Retina (tissue), 1 donor: ENCODE results near the gene KCNQ4.
A peak's percentile ranks its signal among the peaks of the same experiment; 100 is the strongest.

ENCODE experiments used
- DNase-seq: peaks from one replicate; pipeline ENCODE4 v3.0.0-alpha.2; 2016

Gene KCNQ4

DNA sequence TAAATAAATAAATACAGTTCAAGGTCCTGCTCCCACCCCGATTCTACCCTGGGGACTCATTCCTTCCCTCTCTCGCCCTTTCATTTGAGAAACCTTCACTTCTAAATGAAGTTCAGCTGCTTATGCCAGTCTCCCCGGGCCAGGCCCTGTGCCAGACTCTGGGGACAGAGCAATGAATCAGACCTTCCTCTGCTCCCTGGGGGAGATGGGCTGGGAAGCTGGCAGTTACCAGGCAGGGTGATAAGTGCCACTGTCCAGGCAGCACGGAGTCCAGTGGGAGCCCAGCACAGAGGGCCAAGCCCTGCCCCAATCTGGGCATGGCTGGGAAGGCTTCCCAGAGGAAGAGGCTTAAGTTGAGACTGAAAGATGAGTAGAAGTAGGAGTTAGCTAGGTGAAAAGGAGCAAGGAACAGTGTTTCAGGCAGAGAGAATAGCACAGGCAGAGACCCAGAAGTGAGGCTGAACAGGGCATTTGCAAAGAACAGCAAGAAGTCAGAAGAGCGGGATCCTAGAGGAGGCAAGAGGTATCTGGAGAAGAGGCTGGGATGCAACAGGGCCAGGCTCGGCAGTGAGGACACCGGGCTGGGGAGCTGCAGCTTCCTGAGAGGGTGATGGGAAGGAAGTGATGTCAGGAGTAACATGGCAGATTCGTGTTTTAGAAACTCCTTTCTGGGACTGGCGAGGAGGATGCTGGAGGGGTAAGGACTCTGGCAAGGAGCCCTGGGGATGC is 13.5 kb downstream of the KCNQ4 start:
- no peak for DNase-seq

DNA sequence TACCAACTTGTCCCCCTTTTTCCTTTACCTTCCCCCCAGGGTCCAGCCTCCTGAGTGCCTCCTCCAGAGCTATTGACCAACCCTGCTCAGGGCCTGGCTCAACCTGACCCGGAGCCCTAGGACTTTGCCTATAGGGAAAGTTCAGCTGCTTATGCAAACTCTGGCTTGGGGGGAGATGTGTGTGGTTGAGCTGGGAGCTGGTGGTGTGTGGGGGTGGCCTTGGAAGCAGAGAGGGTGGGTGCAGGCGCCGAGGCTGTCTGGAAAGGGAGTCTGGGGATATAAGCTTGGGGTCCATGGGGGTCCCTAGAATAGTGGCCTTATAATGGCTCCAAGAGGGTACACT is 14.1 kb downstream of the KCNQ4 start:
- DNase-seq, result no peak

- DNase-seq, result no peak
These were observed 15.0 kb downstream of the KCNQ4 start for GRCh38 chr1:40798366-40799281.

DNA sequence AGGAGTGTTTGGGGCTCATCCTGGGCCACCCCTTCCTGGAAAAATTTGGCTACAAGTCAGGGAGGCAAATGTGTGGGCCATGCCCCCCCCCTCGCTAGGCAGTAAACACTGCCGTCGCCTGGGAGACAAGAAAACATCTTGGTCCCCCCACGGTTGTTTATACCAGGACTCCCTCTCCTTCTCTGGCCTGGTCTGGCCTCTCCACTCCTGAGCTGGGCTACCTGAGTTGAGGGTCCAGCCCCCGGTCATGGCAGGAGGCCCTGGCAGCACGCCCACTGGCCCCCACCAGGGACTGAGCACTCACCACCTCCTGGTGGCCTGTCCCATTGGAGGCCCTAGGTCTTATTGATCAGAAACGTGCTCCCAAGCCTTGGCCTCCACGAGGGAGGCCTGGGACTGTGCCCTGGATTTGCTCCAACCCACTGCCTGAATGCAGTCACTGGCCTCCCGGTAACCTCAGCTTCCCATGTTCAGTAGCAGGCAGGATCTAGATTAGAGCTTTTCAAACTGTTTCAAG is 15.8 kb downstream of the KCNQ4 start:
- DNase-seq, result no peak

- DNase-seq, result no peak
These were observed 18.1 kb downstream of the KCNQ4 start for GRCh38 chr1:40801742-40802077.

- DNase-seq, result peak; percentile 76
These were observed 18.6 kb downstream of the KCNQ4 start for GRCh38 chr1:40802078-40802741.

DNA sequence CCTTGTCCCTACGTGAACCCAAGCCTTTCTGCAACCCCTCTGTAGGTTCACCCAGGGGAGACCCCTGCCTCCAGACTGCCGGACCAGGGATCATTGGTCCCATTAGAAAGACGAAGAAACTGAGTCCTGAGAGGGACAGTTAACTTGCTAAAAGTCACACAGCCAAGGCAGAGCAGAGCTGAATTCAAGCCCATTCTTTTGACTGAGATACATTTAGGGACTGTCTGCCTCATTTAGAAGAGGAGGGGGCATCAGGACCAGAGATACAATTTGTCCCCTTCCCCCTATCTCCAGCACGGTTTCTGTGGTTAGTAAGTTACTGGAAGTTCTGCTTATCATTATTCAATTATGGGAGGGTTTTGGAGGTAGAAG is 19.1 kb downstream of the KCNQ4 start:
- DNase-seq, result no peak

DNA sequence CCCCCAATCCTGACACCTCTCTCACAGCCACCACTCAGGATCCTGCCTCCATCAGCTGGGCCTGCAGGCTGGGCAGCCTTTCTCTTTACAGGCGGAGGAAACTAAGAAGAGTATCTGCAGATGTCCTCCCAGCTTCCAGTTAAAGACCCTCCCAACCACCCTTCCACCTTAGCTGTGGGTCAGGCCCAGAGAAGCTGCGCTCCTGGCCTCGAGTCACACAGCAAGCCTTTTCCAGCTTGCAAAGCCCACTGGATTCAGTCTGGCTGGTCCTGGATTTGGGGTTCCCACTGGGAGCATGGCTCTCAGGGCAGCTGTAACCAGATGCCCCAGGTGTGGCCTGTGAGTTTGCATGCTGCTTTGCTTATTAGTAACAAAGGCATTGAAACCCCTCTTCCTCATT is 19.9 kb downstream of the KCNQ4 start:
- DNase-seq, result no peak

GRCh38 chr1:40803902-40804301 is 20.3 kb downstream of the KCNQ4 start:
- DNase-seq, result no peak

- DNase-seq, result no peak
These were observed 22.7 kb downstream of the KCNQ4 start for GRCh38 chr1:40806240-40806639.

DNA sequence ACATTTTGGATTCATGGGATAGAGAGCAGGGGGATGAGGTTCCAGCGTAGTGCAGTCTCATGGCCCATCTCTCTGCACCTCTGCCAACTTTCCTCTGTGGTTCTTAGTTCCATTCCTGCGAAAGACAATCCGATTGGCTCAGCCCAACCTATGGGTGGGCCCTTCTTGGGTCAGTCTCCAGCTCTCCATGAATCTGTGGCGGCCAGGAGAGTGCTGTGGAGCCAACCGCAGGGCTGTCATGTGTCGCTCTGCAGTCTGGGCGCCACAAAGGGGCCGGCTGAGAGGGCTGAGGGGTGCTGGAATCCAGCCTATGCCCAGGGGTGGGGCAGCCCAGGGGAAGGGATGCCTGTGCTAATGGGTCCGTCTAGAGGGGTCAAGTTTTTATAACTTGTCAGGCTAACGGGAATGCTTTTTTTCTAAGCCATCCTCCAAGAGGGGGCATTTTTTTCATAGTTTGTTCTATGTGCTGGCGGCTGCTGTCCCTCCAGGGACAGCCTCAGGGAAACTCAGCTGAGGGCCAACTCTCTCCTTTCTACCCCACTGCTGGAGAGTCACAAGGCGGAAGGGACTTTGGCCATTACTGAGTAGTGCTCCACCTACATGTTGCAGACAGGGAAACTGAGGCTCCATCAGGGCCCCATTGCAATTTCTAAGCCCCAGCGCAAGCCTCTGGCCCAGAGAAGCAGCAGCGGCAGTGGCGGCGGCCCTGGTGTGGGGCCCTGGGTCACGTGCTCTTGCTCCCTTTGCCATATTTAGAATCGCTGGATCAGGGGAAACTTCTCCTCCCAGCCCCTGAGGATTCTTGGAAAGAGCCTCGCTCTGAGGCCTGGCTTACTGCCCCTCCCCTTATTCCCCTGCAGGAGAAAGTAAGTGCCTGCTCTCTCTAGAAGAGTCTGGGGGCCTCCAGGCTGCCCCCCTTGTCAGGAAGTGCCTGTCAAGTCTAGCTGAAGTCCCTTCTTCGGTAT is 23.4 kb downstream of the KCNQ4 start:
- no peak for DNase-seq

DNA sequence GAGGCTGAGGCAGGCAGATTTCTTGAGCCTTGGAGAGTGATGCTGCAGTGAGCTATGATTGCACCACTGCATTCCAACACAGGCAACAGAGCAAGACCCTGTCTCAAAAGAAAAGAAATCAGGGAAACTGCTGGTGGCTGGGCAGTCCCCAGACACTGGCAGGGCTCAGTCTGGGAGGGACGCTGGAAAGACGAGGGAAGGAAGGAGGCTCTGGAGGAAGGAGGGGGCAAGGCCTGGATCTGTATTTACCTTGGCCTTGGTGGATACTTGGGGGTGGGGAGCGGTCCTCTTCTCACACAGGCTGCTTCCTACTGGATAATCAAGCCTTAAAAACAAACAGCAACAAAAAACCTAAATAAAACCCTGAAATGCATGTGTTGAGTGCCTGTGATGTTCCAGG is 24.4 kb downstream of the KCNQ4 start:
- no peak for DNase-seq

- DNase-seq, result no peak
These were observed 24.9 kb downstream of the KCNQ4 start for GRCh38 chr1:40808444-40808843.

DNA sequence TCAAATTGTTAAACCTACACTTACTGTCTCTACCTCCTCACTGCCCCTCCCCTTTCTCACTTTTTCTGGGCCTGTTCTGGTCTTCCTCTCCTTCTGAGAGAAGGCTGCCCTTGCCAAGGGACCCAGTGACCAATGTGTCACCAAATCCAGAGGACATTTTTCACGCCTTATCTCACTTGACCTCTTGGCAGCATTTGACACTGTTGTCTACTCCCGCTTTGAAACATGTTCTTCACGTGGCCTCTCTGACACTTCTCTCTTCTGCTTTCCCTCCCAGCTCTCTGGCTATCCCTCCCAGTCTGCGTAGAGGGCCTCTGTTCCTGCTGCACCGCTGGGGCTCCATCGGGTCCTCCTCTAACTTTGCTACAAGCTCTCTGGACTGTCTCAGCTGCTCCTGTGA is 25.3 kb downstream of the KCNQ4 start:
- DNase-seq, result no peak

DNA sequence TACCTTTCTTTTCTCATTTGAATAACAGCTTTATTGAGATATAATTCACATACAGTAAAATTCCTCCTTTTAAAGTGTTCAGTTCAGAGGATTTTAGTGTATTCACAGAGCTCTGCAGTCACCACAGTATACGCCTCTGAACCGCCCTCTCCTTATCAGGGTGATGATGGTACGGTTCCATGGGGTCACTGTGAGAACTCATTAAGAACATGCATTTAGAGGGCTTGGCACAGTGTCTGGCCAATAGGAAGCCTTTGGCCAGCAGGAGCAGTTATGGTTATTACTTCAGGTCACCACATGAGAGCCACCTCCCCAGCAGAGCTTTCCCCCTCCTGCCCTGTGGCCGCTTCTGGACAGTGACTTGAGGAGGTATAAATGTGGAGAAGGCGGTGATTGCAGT is 27.3 kb downstream of the KCNQ4 start:
- DNase-seq, result no peak

GRCh38 chr1:40815420-40815819 is 31.8 kb downstream of the KCNQ4 start:
- DNase-seq, result no peak

DNA sequence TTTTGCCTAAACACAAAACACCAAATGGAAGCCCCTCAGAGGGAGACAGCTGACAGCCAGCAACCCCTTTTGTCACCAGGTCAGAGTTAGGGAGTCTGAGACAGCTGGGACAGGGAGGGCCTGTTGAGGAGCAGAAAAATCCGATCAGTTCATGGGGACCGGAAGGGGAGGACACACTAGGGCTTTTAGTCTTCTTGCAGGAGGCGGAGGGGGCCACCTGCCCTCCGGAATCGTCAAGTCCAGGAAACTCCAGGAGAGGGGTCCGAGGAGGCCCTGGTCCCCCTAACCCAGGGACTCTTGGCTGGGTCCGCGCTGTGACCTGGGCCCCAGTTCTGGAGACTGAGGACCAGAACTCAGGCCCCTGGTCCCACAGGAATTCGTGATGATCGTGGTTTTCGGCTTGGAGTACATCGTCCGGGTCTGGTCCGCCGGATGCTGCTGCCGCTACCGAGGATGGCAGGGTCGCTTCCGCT is 34.2 kb downstream of the KCNQ4 start:
- no peak for DNase-seq

DNA sequence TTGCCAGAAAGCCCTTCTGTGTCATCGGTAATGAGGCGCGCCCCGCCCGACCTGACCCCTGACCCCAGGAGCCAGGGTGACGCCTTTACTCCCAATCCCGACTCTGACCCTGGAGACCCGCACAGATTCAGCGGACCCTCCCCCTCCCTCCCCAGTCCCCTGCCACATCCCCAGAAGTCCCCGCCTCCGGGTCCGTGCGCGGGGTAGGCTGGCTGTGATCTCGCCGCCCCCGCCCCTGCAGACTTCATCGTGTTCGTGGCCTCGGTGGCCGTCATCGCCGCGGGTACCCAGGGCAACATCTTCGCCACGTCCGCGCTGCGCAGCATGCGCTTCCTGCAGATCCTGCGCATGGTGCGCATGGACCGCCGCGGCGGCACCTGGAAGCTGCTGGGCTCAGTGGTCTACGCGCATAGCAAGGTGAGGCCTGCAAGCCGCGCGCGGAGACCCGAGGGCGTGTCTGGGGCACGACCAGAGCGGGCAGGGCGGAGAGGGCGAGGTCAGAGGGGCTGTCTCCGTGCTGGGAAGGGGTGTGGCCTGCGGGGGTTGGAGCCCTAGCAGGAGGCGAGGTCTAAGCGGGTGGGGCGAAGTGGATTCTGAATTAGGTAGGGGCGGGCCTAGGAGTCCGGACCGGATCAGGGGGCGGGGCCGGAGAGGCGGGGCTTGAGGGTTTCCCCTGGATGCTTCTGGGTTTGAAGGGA is 34.8 kb downstream of the KCNQ4 start:
- DNase-seq, result peak; percentile 64

- no peak for DNase-seq
These were observed 35.5 kb downstream of the KCNQ4 start for GRCh38 chr1:40819101-40819500.

DNA sequence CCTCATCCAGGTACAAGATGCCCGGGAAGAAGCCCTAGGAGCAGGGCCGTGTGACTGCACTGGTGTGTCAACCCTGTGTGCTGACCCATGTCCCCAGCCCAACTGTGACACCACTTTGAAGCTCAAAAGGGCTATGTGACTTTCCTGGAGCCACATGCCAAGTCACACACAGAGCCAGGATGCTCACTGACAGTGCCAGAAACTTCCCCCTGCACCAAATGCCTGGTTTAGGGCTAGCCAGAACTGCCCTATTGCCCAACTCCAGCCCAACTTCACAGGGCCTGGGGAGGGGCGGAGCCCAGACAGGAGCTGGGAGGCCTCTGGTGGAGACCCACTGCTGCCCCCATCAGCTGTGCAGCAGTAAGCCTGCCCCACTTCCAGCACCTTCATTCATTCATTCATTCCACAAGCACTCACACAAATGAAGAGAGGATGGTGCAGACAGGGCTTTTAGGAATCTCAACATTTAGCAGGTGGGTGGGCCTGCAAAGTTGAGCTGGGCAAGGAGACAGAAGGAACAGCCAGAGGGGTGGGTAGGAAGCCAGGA is 36.7 kb downstream of the KCNQ4 start:
- DNase-seq, result no peak

DNA sequence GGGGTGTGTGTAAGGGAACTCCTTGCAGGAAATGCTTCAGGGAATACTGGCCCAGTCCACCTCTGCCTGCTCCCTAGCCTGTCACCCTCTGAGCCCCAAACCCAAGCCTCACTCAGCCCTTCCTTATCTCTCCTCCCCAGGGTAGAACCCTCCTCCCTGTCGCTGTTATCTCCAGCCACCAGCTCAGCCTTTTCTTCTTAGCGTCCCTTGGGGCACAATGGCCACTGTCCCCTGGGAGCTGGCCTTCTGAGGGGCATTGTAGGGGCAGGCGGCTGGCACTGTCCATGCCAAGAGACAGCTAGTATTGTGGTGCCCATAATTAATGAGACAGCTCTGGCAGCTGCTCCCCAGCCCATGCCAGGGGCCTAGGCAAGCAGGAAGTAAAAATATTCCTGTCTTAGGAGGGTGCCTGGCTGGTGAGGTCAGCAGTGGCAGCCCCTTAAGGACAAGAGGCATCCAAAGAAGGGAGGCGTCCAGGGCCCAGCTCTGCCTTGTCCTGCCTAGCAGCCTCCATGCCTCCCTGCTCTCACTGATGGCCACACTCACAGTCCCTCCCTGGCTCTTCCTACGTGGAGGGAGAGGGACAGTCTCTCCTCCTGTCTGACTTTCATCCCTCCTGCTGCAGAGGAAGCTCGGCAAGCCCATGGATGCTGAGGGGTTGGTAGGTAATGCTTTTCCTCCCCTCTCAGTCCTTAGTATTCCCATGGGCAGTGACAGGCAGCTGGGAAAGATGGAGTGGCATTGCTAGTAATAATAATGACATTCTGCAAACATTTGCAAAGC is 37.5 kb downstream of the KCNQ4 start:
- DNase-seq, result no peak
